SK-N-SH (cell line): Measurements from ENCODE around the gene MTUS2.

Experiments used
- CHD2 ChIP-seq: fragments of 150-350 bp; IDR thresholded peaks from 2 replicates; pipeline ENCODE4 v1.6.1; 2018; ENCODE audit warnings: low read length; ENCODE audit not compliant: partially characterized antibody
- ELF1 ChIP-seq: IDR thresholded peaks from 2 replicates; pipeline ENCODE4 v1.4.0; 2012
- EP300 ChIP-seq, 2 experiments: IDR thresholded peaks; 2 replicates each; pipeline versions ENCODE4 v1.4.0 to v1.6.1; 2012; ENCODE audit warnings: borderline replicate concordance in 1 of 2, low read depth in 1 of 2, low read length in 1 of 2
- FOXM1 ChIP-seq: IDR thresholded peaks from 2 replicates; pipeline ENCODE4 v1.4.0; 2012; ENCODE audit warnings: low read depth, mild to moderate bottlenecking
- POLR2AphosphoS5 ChIP-seq: IDR thresholded peaks from 2 replicates; pipeline ENCODE4 v1.6.1; 2012; ENCODE audit warnings: low read depth, low read length
- RFX5 ChIP-seq: IDR thresholded peaks from 2 replicates; pipeline ENCODE4 v1.6.1; 2012; ENCODE audit warnings: mild to moderate bottlenecking, improper control_type of control experiment, low read length
- SIN3A ChIP-seq: IDR thresholded peaks from 2 replicates; pipeline ENCODE4 v1.6.1; 2012; ENCODE audit warnings: low read depth, mild to moderate bottlenecking, low read length, moderate library complexity, borderline replicate concordance
- TAF1 ChIP-seq: IDR thresholded peaks from 2 replicates; pipeline ENCODE4 v1.6.1; 2012; ENCODE audit warnings: low read depth, mild to moderate bottlenecking, low read length, moderate library complexity, borderline replicate concordance
- YY1 ChIP-seq: IDR thresholded peaks from 2 replicates; pipeline ENCODE4 v1.4.0; 2012; ENCODE audit warnings: low read depth, mild to moderate bottlenecking
- TF ChIP-seq, protein P1 (sequence below): fragments of 200-600 bp; sonication (generic); IDR thresholded peaks from 2 replicates; pipeline ENCODE4 v1.6.1; 2017; ENCODE audit warnings: antibody characterized with exemption, mild to moderate bottlenecking, moderate library complexity
- TF ChIP-seq, protein P2 (sequence below): IDR thresholded peaks from 2 replicates; pipeline ENCODE4 v1.4.0; 2012; ENCODE audit warnings: low read depth, borderline replicate concordance

DNA sequence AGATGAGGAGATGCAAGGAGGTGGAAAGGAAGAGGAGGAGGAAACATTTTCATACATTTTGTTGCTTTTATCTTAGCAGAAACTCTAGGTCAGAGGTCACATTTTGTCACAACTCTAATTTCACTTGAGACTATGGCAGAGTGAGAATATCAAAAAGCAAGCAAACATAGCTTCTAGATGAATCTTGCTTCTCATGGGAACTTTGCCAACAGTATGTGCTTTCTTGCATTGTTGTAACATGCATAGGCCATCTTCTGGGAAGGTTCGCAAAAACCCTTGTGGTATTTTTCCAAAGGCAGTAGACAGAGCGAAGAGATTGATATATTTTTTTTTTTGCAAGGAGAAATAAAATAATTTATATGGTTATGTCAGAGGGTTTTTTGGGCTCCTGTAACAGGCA lies 291.3 kb downstream of the MTUS2 start:
- TF ChIP-seq RFX5 (no peak), POLR2AphosphoS5 (no peak), EP300 (IDR thresholded peaks at IDR 0.05; ENCODE audit: borderline replicate concordance in 1 of 2, low read depth in 1 of 2, low read length in 1 of 2) (no peak), TAF1 (no peak), SIN3A (no peak), ELF1 (no peak), YY1 (no peak), FOXM1 (no peak), CHD2 (no peak)
- TF ChIP-seq, protein P1, sequence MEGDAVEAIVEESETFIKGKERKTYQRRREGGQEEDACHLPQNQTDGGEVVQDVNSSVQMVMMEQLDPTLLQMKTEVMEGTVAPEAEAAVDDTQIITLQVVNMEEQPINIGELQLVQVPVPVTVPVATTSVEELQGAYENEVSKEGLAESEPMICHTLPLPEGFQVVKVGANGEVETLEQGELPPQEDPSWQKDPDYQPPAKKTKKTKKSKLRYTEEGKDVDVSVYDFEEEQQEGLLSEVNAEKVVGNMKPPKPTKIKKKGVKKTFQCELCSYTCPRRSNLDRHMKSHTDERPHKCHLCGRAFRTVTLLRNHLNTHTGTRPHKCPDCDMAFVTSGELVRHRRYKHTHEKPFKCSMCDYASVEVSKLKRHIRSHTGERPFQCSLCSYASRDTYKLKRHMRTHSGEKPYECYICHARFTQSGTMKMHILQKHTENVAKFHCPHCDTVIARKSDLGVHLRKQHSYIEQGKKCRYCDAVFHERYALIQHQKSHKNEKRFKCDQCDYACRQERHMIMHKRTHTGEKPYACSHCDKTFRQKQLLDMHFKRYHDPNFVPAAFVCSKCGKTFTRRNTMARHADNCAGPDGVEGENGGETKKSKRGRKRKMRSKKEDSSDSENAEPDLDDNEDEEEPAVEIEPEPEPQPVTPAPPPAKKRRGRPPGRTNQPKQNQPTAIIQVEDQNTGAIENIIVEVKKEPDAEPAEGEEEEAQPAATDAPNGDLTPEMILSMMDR = no peak
- TF ChIP-seq, protein P2, sequence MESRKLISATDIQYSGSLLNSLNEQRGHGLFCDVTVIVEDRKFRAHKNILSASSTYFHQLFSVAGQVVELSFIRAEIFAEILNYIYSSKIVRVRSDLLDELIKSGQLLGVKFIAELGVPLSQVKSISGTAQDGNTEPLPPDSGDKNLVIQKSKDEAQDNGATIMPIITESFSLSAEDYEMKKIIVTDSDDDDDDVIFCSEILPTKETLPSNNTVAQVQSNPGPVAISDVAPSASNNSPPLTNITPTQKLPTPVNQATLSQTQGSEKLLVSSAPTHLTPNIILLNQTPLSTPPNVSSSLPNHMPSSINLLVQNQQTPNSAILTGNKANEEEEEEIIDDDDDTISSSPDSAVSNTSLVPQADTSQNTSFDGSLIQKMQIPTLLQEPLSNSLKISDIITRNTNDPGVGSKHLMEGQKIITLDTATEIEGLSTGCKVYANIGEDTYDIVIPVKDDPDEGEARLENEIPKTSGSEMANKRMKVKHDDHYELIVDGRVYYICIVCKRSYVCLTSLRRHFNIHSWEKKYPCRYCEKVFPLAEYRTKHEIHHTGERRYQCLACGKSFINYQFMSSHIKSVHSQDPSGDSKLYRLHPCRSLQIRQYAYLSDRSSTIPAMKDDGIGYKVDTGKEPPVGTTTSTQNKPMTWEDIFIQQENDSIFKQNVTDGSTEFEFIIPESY = no peak
